WERI-Rb-1 (cell line): ENCODE measurements around the gene CTAGE9.
"Not testable (repeated sequence)": the region's sequence is repeated elsewhere in the genome, so short reads cannot be mapped to it uniquely, and the experiment has no call there.

Source experiments
- DNase-seq: peaks from one replicate; pipeline ENCODE4 v3.0.0-alpha.2; 2020
- H3K27ac ChIP-seq: fragments of 250-450 bp; sonication (Bioruptor Pico); 2 replicates; pipeline ENCODE4 v1.5.1; 2020; ENCODE audit warnings: mild to moderate bottlenecking, moderate library complexity
- H3K27me3 ChIP-seq: fragments of 250-450 bp; sonication (Bioruptor Pico); 2 replicates; pipeline ENCODE4 v1.5.1; 2021; ENCODE audit warnings: mild to moderate bottlenecking, low read depth, moderate library complexity; ENCODE audit not compliant: insufficient read depth, severe bottlenecking
- H3K36me3 ChIP-seq: fragments of 250-450 bp; sonication (Bioruptor Pico); 2 replicates; pipeline ENCODE4 v1.5.1; 2020; ENCODE audit warnings: mild to moderate bottlenecking, moderate library complexity
- H3K4me3 ChIP-seq: 2 replicates; pipeline ENCODE4 v1.5.1; 2011; ENCODE audit warnings: low read depth, mild to moderate bottlenecking, control low read depth, low read length
- H3K9me3 ChIP-seq: fragments of 250-450 bp; sonication (Bioruptor Pico); 2 replicates; pipeline ENCODE4 v1.5.1; 2021; ENCODE audit warnings: mild to moderate bottlenecking, moderate library complexity; ENCODE audit not compliant: severe bottlenecking
- CTCF ChIP-seq: IDR thresholded peaks from 2 replicates; pipeline ENCODE4 v1.5.1; 2011; ENCODE audit warnings: low read depth, mild to moderate bottlenecking, control low read depth, inconsistent platforms, low read length

The CTAGE9 gene, protein sequence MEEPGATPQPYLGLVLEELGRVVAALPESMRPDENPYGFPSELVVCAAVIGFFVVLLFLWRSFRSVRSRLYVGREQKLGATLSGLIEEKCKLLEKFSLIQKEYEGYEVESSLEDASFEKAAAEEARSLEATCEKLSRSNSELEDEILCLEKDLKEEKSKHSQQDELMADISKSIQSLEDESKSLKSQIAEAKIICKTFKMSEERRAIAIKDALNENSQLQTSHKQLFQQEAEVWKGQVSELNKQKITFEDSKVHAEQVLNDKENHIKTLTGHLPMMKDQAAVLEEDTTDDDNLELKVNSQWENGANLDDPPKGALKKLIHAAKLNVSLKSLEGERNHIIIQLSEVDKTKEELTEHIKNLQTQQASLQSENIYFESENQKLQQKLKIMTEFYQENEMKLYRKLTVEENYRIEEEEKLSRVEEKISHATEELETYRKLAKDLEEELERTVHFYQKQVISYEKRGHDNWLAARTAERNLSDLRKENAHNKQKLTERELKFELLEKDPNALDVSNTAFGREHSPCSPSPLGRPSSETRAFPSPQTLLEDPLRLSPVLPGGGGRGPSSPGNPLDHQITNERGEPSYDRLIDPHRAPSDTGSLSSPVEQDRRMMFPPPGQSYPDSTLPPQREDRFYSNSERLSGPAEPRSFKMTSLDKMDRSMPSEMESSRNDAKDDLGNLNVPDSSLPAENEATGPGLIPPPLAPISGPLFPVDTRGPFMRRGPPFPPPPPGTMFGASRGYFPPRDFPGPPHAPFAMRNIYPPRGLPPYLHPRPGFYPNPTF

GRCh38 chr6:131710917-131711316, at the start of gene CTAGE9:
Gene CTAGE9 (minus strand): TSS chr6:131711017. CDS start chr6:131711017, 0 bp downstream.
- not testable (repeated sequence) for H3K4me3 ChIP-seq, DNase-seq, H3K27me3 ChIP-seq, H3K9me3 ChIP-seq, H3K36me3 ChIP-seq, H3K27ac ChIP-seq

GRCh38 chr6:131758920-131759319, 48.1 kb upstream of the CTAGE9 start:
- H3K9me3 ChIP-seq: no peaks in the 10 kb centered on the region
- no peak for DNase-seq

DNA sequence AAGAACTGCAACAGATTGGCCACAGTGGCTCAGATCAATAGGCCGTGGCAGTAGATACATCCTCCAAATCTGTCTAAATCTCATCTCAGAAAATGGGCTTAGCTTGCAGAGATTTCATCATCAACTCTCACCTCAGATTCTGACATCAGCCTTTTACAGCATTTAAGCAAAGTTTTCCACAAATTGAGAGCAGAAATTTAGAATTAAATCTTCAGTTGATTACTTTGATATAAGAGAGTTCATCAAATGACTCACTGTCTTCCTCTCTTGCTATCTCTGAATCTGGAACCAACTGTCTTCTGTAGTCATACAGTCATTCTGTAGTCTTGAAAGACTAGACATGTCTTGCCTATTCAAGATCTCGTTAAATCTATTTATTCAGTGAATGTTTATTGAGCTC, 45.2 kb upstream of the CTAGE9 start:
- Histone ChIP-seq H3K27ac (no peak overlapping the region), H3K36me3 (no peaks in the 10 kb centered on the region)

More at GRCh38 chr6:131758920-131759319, 48.1 kb upstream of the CTAGE9 start:
- H3K4me3 ChIP-seq: no peak overlapping the region
- peaks cover 3% of the 10 kb centered on the region for H3K27me3 ChIP-seq
- no peaks in the 10 kb centered on the region for H3K36me3 ChIP-seq
- H3K27ac ChIP-seq: no peak overlapping the region
- TF ChIP-seq CTCF: no peak

DNA sequence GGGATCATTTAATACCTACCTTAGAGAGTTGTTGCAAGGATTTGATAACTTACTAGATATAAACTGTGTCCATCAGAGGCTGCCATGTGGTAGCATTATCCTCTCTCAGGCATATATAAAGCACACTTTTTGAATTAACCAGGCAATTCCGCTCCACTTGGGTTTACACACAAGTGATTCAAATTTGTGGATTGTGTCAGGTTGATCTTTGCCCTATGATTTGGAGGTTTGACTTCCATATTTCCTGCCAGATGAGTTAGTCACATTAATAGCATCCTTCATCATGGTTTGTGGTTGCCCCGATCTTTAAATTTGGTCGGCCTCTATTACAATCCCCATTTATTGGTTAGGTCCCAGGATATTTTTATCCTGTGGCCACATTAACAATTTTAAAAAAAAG, 44.8 kb upstream of the CTAGE9 start:
- peaks cover 3% of the 10 kb centered on the region for H3K27me3 ChIP-seq
- DNase-seq: no peak
- TF ChIP-seq CTCF: no peak
- H3K36me3 ChIP-seq: no peaks in the 10 kb centered on the region
- H3K9me3 ChIP-seq: no peaks in the 10 kb centered on the region
- no peak overlapping the region for H3K27ac ChIP-seq
- H3K4me3 ChIP-seq: no peak overlapping the region

More for the DNA sequence above, 45.2 kb upstream of the CTAGE9 start:
- no peak for TF ChIP-seq CTCF
- peaks cover 3% of the 10 kb centered on the region for H3K27me3 ChIP-seq
- no peaks in the 10 kb centered on the region for H3K9me3 ChIP-seq
- DNase-seq: no peak
- H3K4me3 ChIP-seq: no peak overlapping the region

DNA sequence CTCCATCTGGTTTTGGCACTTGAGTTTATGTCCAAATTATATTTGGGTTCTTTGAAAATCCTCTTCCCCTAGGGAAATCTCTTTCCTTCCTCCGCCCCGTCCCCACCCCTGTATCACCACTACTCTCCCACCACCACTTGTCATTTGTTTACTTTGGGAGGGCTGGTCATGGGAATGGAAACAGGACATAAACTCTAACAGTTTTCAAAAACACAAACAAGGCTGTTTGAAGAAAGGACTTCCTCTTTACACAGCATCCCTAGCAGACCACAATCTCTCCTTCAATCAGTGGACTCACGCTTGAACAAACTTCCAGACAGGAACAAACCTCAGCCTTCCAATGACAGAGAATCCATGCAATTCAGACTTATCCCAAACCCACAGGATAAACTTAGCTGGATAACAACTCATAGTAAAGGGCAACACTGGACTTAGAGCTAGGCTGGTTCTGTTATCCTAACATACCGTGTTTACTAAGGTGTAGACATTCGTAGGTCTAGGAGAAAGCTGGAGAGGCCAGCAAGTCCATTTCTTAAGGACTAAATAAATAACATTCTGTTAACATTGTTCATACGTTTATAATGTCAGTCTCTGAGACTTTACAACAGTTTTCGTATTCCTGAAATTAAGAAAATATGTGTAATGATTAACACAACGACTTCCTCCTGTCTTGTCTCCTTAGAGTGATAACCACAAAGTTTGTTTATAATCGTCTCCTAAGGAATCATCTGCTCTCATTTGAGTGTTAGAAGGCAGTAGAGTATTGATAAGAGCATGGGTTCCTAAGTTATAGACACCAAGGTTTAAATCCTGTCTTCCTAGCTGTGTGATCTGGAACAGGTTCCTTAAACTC, 44.1 kb upstream of the CTAGE9 start:
- H3K36me3 ChIP-seq: no peaks in the 10 kb centered on the region
- H3K9me3 ChIP-seq: no peaks in the 10 kb centered on the region
- H3K4me3 ChIP-seq: no peak overlapping the region
- DNase-seq: no peak
- peaks cover 3% of the 10 kb centered on the region for H3K27me3 ChIP-seq
- no peak overlapping the region for H3K27ac ChIP-seq
- no peak for TF ChIP-seq CTCF
